LHCN-M2 (cell line): ENCODE measurements around the gene CUEDC1. TPM values are rescaled to one million over a fixed set of nuclear protein-coding genes. Genes with fewer than 3 reads are reported as not detected.
A peak's percentile ranks its signal among the peaks of the same experiment; 100 is the strongest.

Experiments
- DNase-seq: peaks from one replicate; pipeline ENCODE4 v3.0.0-alpha.2; 2012; ENCODE audit warnings: low read depth
- total RNA-seq: library from RNA; depleted of rRNA; stranded (reverse); fragments of >200 nt; gene quantifications from 2 replicates; pipeline ENCODE4 v1.2.3, GENCODE V29; 2014

Gene CUEDC1
- total RNA-seq, 1 experiment from 2014 or later = 29.6 TPM

DNA sequence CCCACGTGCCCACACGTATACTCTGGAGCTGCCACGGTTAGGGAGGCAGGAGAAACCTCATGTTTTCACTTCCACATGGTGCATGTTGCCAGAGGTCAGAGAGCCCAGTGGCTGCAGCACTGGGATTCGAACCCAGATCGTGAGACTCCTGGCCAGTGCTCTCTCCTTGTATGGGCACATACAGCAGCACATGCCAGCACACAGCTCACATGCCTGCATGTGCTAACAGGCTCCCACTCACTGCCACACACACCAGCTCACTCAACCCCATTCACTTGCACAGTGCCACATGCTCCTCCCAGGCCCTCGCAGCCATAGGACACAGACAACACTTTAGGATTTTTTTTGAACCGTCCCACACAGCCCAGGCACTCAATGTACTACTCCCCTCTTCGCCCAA is 55.8 kb downstream of the CUEDC1 start:
- DNase-seq = no peak

DNA sequence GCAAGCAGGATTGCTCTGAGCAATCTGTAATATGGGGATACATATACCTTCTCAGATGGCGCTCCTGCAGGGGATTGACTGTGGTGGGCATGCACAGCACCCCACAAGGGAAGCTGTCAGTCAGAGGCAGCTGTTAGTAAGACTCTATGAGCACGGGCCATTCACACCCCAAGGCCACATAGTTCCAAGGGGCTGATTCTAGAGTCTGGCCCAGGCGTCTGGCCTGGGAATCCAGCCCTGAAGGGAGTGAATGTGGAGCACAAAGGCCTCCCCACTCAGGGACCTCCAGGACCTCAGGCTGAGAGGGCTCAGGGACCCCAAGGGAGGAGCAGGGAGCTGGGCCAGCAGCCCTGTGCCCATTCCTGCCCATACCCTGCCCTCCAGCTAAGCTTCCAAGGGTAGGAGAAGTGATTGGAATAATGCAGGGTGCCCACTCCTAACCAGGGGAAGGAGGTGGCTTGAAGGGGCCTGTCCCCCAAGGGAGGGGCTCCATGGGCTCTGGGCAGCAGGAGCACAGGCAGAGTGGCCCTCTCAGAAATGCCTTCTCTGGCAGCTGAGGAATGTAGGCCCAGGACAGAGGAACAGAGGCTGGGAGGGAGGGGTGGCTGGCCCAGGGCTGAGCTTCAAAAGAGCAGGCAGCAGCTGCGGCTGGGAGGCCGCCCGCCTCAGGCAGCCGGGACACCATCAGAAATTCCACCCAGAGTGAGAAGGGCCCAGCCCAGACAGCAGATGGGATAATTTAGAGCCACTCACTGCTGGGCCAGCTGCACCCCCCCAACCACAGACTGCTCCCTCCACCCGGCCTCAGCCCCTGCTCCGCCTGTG is 56.5 kb downstream of the CUEDC1 start:
- DNase-seq = peak; percentile 95

DNA sequence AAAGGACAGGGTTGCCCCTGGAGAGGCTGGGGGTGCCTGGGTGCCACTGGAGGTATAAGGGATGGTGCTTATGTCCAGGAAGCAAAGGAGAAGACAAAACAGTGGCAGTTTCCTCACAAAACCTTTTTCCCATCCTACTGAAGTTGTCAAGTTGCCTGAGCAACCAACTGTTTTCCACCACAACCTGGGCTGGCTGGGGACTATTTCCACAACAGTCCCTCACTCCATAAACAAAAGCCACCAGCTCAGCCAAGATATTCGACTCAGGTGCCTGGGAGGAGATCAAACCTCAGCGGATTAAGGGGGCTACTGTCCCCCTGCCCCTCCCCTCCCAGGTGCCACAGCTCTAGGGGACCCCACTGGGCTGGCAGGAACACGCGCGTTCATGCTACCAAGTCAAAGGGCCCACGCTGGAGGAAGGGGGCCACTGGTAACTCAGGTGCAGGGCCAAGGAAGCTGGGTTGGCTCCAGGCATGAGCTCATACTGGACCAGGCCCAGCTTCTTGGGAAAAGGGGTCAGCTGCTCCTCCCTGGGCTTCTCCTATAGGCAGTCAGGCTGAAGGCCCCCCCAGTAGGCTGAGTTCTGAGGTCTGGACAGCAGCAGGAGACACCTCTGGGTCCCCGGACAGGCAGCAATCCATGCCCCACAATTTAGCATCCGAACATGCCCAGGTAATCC is 59.7 kb downstream of the CUEDC1 start:
- no peak for DNase-seq

DNA sequence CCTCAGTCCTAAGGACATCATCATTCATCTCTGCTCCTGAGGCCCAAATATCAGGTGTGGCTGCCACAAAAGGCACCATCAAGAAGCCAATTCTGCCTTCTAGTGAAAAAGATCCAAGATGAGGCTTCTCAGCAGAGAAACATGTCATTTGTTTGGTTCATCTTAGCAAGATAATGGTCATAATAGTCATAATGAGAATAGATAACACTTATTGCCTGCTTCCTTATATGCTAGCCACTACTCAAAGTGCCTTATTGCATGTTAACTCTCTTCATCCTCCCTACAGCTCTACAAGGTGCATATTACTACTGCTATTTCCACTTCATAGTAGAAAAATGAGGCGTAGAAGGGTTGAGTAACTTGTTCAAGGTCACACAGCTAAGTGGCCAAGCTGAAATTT is 60.4 kb downstream of the CUEDC1 start:
- DNase-seq = no peak

DNA sequence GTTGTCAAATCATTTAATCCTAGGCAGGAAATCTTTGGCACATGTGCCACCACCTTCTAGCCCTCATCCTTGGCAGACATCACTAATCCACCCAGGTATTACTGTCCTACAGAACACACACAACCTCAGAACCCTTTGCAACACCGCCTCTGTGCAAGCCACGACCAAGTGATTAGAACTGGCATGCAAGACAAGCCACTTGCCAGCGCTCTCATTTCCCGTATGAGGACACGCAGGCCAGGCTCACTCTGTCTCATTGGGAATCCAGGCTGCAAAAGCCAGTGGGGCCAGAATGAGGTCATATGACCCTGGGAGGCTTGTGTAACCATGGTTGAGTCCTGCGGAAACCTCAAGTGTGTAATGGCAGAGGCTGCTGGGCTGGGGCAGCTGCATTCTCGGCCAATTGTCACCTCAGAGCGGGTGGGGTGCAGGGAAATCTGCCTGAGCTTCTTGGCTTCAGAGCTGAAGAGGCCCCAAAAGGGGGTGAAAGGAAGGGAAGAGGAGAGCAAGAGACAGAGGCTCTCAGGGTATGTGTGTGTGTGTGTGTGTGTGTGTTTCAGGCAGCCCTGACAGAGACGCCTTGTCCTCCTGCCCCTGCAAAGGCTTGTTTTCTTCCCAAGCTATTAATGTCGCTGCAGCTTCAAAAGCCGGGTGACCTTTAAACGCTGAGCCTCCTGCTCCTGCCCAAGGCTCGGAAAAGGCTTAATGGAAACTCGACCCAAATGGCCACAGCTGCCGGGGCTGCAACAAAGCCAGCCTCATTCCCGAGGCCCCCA is 62.2 kb downstream of the CUEDC1 start:
- DNase-seq = peak; percentile 99

DNA sequence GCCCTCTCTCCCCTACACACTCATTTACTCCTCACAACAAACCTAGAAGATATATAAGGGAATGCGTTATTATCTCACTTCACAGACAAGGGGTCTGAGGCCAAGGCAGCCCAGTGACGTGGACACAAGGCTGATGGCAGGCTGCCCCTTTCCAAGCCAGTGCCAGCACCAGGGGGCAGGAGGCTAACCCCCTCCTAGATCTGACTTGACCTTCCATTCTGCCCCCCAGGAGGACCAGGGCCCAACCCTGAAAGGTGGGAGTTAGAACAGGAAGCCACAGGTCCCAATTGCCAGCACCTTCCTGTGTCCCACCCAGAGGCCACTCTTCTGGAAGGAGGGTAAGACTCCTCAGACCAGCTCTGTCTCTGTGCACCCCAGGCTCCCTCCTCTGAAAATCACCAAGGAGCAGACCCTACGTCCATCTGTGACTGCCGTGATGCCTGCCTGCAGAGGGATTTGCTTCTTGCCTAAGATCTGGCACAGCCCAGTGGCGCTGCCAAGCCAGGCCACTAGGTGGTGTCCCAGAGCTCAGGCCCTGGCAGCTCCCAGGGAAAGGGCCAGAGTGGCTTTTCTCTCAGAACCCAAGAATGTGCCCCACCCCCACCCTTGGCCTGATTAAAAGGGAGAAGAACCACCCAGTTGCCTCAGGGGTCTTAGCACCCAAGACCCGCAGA is 62.9 kb downstream of the CUEDC1 start:
- DNase-seq = peak; percentile 87

DNA sequence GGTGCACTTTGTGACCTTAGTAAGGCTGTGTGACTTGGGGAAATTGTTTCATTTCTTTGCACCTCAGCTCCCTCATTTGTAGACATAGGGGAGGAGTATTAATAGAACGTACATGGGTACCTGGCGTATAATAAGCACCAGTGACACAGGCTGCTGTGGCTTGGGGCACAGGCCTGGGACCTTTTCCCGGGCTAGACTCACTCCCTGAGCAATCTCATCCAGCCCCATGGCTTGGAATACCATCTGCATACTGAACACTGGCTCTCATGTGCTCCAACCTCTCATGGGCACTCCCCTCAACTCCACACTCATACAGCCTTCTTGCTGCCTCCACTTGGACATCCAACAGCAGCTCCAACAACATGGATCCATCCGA is 64.4 kb downstream of the CUEDC1 start:
- DNase-seq = no peak

DNA sequence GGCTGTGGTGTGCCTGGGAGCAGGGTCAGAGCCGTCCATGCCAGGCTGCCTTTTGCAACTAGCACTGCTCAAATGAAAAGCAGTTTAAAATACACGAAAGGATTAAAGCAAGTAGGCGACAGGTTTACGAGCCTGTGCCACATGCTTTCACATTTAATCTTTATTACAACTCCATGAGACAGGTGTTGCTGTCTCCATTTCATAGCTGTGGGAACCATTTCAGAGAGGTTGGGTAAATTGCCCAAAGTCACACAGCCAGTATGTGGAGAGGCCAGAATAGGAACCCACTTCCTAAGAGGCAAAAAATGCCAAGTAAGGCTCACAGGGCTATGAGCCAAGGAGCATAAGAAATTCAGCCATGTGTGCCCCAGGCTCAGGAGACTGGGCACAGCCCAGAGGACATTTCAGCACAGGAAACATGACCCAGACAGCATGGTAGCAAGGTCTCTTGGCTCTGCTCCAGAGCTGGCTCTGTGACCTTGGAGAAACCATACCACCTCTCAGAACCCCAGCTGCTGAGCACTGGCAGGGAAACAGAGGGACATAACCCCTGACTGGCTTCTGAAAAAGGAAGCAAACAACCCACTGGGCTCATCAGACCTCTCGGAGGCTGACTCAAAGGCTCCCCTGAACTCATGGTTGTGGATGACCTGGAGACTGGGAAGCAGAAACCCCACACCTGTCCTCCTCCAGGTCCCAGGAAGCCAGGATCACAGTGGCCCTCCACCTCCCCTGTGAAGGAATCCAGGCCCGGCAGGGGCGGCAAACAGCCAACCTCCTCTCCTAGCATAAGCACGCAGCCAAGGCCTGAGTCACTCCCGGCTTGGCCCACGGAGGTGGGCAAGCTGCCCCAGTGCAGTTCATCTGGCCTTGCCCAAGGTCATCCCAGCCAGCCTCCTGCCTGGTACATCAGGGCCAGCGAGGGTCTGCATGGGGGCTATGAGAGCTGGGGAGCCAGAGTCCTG is 65.0 kb downstream of the CUEDC1 start:
- peak; percentile 83 for DNase-seq

DNA sequence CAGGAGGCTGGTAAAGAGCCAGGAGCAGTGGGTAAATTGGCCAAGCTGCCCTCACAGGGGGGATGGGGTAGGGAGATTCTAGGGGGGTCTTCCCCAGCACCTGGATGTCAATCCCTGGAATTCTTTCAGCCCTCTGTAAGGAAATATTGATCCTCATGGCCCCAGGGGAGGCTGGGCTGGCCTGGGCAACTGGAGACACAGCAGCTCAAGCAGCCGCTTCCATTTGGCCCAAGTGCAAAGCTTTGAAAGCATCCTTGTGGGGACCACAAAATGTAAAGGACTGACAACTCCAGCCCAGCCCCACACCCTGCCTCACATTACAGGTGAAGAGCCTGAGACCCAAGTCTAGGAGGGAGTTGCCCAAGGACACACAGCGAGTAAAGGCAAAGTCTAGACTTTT is 66.0 kb downstream of the CUEDC1 start:
- DNase-seq = no peak

DNA sequence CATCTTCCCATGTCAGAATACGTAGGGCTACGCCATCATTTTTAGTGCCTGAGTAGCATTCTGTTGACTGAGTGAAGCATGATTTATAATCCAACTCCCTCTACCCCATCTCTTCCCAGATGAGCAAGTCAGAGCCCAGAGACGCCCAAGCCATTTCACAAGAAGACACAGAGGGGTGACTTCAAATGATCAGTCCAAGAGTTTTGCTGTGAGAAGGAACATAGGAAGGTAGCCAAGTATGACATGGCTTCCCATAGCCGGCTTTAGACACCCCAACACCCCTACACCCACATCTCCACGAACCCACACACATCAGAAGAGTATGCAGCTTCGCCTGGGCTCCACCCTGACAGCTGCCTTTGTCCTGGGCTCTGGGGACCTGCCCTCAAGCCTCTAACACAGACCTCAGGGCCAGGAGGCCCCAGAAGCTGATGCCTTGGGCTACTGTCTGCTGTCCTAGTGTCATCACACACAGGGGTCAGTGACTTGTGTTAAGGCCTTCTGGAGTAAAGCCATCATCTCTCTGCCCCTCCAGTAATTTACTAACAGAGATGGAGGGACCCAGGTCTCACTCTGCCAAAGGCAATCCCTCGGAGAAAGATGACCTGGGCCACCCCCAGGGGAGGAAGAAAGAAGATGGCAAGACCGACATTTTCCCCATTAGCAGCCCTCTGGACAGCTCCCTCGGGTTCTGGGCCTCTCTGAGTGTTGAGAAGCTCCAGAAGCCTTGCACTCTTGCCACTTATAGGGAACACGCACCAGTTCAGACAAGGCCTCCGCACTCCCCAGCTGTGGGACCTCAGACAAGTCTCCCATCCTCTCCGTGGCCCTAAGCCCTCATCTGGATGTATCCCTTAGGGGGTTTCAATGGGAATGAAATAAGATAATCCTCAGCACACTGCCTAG is 66.6 kb downstream of the CUEDC1 start:
- DNase-seq = peak; percentile 64

DNA sequence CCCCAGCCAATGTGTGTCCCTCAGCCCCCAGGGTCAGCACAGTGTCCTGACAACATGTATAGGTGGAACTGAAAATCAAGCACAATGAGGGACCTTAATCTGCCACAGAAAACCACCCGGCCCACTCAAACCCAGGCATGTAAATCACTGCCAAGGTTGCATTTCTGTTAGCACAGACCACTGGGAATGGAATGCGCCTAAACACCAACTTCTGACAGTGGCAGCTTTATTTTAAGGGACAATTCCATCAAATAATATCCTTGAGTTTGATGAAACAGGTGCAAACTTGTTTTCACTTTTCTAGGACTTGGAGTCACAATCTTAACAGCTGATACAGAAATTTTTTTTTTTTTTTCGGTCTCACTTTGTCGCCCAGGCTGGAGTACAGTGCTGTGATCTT is 68.1 kb downstream of the CUEDC1 start:
- DNase-seq = no peak

DNA sequence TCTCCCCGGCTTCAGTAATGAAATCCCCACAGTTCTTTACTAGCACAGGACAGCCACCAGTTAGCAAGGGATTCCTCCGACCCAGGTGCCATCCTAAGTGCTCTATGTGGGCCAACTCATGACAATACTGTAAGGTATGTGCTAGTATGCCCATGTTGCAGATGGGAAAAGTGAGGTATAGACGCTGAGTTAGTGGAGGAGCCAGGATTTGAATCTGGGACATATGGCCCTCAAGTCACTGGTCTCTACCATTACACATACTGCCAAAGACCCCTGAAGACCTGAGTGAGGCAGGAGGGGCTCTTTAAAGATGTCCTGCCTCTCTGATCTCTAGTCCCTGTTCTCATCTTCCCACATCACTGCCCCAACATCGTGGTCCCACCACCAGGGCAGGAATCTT is 69.2 kb downstream of the CUEDC1 start:
- no peak for DNase-seq

DNA sequence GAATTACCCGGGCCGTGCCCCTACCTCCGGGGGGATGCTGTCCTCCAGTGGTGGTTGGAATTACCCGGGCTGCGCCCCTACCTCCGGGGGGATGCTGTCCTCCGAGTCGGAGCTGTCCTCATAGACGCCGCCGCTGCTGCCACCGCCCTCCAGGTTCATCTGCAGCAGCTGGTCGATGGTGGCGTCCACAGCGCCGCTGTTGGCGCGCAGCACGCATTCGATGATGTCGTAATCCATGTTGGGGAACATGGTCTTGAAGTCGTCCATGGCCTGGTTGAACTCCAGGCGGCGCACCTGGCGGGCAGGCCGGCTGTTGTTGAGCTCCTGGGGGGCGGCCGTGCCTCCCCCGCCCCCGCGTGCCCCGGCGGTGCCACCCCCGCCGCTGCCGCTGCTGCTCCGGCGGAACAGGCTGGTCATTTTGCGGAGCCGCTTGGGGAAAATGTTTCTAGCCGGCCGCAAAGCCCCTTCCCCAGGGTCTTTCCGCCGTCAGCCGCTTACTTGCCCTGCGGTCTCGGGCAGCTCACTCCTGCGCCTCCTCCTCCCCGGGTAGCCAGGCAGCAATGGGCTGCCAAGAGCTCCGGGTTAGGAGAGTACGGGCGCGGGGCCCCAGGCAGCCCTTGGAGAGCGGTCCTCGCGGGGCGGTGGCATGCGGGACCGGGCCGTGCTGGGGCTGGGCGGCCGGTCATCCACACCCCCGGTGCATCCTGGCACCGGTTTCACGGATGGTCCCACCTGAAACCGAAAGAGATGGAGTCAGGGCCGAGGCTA is 69.9 kb downstream of the CUEDC1 start:
- DNase-seq = no peak

DNA sequence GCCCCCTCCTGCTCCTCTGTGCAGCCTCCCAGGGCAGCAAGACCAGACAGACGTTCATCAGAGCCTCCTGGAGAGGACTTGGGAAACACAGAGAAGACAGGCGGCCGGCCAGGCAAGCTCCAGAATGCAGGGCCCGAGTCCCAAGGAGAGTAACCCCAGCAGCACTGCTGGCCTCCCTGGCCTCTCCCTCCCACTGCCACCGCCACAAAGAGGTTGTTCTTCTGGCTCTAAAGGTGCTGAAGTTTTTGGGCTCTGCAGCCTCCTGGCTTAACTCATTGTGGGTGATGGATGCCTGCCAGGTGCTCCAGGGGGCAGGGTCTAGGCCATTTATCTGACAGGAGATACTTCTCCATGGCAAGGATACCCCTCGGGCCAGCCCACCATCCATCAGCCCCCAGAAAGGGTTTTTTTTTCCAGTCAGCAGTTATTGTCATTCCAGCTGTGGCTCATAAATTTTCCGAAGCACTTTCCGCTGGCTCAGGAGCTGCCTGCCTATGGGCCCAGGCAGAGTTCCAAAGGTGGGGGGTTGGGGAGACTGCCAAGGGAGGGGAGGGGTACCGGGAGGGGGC is 73.3 kb downstream of the CUEDC1 start:
- DNase-seq = no peak

DNA sequence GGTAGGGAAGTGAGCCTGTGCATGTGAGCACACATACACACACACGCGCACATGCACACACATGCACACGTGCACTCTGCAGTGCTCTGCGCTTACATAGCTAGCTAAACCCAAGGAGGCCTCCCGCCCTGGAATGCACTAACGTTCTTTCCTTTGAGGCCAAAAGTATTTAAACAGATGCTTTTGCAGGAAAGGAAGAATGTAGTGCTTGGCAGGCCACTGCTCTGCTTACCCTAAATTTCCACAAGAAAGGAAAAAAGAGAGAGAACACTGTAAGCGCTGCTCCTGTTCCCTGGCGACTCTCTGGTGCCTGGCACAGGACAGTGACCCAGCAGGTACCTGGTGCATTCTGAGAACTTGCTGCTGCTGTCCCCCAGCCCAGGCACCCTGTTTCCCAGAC is 74.1 kb downstream of the CUEDC1 start:
- no peak for DNase-seq

DNA sequence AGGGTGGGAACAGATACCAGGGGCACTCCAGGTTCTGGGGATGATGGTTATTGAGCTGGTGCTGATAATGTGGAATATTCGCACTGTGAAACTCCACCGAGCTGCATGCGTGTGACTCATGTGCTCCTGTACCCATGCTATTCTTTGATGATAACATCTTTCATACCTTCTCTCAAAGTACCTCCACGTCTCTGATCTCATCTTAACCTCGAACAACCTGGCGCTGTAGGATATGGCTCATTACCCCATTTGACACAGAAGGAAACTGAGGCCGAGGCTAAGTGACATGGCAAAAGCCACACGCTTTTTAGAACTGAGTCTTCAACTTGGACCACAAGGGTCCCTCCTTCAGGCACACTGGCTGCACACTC is 75.1 kb downstream of the CUEDC1 start:
- DNase-seq = no peak

DNA sequence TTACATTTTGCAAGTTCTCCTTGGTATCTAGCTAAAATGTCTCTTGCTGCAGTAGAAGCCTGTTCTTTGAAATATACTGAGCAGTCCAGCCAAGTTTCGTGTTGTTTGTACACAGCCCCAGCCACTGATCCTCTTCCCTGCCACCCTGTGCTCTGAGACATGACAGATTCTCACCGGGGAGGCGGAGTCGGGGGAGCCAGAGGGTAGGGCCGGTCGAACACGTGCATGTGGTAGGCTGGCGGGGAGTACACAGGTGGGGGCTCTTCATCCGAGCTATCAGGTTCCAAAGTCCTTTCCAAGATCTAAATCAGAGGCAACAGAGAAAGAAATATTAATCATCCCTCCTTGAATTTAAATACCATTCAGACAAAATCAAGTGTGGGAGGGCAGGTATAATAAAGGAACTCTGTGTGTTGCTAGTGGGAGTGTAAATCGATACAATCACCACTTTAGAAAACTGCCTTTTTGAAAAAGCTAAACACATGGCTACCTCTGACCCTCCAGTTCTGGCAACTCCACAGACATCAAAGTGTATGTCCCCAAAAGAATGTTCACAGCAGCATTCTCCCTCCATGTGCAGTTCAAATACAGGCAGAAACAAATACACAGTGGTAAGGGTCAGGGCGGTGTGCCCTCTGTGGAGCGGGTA is 75.7 kb downstream of the CUEDC1 start:
- no peak for DNase-seq

DNA sequence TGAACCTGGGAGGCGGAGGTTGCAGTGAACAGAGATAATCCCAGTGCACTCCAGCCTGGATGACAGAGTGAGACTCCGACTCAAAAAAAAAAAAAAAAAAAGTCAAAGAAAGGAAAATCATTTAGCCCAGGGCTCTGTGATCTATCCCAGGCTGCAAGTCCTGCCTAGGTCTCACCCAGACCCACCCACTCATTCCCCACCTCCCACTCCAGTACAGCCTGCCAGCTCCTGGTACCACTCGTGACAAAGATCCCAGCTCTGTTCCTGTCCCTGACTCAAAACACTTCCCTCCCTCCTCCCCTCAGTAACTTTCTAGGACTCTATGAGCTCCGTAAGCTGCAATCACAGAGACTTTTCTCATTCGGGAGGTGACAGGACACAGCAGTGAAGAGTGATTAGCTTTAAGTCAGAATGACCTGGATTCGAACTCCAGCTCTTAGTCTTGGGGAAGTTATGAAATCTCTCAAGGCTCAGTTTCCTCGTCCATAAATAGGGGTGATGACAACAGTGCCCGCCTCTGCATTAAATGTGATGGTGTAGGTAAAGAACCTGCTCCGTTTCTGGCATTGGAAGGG is 77.3 kb downstream of the CUEDC1 start:
- DNase-seq = no peak
